ENCODE results near the gene SPATS1. TPM values are rescaled to one million over a fixed set of nuclear protein-coding genes. Genes with fewer than 3 reads are reported as not detected.

Gene SPATS1
- total RNA-seq, 2 experiments from 2014 or later = not detected

DNA sequence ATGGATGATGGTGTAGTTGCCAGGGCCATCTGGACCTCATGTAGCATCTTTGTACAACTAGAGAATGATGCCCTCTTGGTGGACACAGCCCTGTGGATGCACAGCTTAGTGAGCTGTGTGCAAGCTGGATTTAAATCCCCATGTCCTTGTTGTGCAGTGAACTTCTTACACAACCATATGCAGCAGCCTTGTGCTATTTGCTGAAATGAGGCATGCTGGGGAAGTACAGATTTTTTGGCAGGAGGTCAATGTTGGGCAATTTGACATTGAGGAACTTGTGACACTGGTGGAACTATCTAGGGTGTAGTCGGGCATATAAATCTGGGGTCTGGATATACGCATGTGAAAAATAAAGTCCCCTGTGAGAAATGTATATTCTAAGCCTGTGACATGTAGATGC, 39.3 kb downstream of the SPATS1 start:
- Mint-ChIP-seq H3K4me1 (peaks cover 4% of the 10 kb centered on the region), H3K36me3 (no peaks in the 10 kb centered on the region), H3K9me3 (no peaks in the 10 kb centered on the region), H3K4me3 (no peak overlapping the region), H3K27me3 (no peaks in the 10 kb centered on the region), H3K27ac (no peak overlapping the region)
- no peak for DNase-seq

DNA sequence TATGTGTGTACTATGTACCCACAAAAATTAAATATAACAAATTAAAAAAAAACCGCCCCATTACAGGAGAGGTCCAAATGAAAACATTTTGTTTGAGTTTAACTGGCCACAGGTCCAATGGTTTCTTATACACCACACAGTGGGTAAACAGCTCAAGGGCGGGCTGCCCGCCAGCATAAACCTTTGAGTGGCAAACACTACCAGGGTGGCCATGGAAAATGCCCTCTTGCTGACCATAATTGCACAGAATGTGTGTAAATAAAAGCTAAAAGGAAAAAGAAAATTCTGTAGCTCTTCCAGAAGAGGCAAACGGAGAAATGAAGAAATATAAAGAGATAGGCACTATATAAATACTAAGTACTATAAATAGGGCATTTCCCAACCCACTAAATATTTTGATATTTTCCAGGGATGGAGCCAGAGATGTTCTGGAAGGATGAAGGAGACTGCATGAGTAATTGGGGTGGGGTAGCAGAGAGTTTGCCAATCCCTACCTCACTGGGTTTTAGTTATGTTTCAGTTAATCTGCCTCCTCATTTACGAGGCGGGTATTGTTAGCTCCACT, 44.0 kb downstream of the SPATS1 start:
- Mint-ChIP-seq H3K9me3 (no peaks in the 10 kb centered on the region), H3K4me3 (peak overlapping the region; percentile 95), H3K36me3 (peaks cover 24% of the 10 kb centered on the region), H3K4me1 (peaks cover 29% of the 10 kb centered on the region), H3K27ac (peak overlapping the region; percentile 99), H3K27me3 (no peaks in the 10 kb centered on the region)
- no peak for DNase-seq

DNA sequence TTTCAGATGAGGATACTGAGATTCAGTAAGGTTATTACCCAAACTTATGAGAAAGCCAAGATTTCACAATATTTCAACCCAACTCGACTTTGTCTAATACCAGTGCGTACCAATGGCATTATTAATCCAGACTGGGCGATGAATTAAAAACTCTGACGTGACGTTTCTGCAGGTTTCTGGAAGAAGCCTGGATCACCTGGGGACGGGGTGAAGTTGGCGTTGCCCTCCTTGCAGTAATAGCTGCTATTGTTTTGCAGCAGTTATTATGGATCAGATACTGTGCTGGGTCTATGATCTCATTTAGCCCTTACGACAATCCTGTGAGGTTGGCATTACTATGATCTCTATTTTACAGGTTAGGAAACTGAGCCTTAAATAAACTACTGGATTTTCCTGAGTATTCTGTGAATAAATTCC, 44.5 kb downstream of the SPATS1 start:
- peak overlapping the region; percentile 95 for H3K4me3 Mint-ChIP-seq
- no peak for DNase-seq
- H3K36me3 Mint-ChIP-seq = peaks cover 29% of the 10 kb centered on the region
- no peaks in the 10 kb centered on the region for H3K27me3 Mint-ChIP-seq
- H3K27ac Mint-ChIP-seq = peak overlapping the region; percentile 99
- H3K4me1 Mint-ChIP-seq = peaks cover 33% of the 10 kb centered on the region
- no peaks in the 10 kb centered on the region for H3K9me3 Mint-ChIP-seq

DNA sequence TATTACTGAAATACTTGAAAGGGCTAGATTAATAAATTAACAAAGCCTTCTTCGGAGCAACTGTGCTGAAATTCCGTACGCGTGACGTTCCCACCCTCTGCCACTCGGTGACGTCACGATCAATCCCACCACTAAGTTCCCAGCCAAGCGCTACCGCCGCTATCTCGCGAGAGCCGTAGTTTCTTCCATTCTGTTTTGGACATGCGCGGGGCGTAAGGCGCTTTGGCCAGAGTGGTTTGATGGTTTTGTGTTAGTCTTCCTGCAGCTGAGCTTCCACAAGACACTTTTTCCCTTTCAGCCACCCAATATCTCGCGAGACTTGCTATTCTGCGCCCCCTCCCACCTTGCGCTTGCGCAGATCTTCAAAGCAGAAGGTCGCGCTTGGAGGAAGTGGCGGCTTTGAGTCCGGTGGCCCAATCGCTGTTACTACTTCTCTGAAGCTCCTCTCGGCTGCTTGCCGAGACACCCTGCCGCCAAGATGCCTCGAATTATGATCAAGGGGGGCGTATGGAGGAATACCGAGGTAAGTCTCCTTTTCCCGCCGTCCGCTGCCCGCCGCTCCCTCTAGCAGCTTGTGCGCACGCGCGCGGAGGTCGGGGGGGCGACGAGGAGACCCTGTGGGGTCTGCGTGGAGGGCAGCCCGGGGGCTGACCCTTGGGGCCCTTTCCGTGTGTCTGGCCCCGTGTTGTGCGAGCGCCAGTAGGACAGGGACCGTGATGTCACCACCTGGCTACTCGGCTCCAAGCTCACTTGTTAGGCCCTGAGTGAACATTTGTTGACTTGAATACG, 45.1 kb downstream of the SPATS1 start, which contains the start of gene CDC5L:
Gene CDC5L, plus strand, starts transcription at position 361 of the 789 bp plus-strand sequence. Its CDS starts 118 bp downstream, at position 479.
- Mint-ChIP-seq H3K27me3 (no peaks in the 10 kb centered on the region), H3K27ac (peak within 1 kb of the TSS; percentile 99), H3K9me3 (no peaks in the 10 kb centered on the region), H3K4me1 (peaks cover 35% of the 10 kb centered on the region), H3K36me3 (peaks cover 31% of the 10 kb centered on the region), H3K4me3 (peak within 1 kb of the TSS; percentile 95)
- DNase-seq = peak; percentile 93

DNA sequence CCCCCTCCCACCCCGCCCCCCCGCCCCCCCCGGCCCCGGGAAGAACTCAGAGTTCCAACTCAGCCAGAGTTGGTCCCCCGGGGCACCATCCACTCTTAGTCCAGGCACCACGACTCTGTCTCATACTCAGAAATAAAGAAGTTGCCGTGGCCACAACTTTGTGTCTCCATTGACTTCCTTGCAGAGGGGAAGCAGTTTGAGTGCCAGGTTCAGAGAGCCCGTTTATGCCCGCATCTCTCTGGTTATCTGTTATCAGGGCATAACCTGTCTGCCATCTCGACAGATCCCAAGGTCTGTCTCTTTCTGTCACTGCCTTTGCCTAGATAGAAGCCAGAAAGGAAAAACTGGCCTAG, 45.7 kb downstream of the SPATS1 start:
- DNase-seq = no peak
- Mint-ChIP-seq H3K4me1 (peaks cover 35% of the 10 kb centered on the region), H3K27me3 (no peaks in the 10 kb centered on the region), H3K27ac (peak overlapping the region; percentile 99), H3K9me3 (no peaks in the 10 kb centered on the region), H3K36me3 (peaks cover 31% of the 10 kb centered on the region), H3K4me3 (peak overlapping the region; percentile 95)

DNA sequence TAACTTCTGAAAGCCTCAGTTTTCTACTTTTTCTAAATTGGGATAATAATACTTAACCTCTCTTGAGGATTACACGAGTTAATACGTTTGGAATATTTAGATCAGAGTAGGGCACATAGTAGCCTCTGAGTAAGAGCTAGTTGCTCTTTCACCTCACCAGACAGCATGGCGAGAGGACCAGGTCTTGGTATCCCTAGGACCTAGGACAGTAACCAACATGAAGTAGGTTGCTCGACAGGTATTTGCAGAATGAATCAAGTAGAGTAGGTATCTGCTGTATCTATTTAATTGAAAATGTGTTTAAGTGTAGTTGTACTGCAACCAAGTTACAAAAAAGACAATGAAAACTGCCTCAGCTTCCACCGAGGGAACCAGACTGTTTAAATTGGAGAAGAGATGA, 46.4 kb downstream of the SPATS1 start:
- no peak for DNase-seq
- no peaks in the 10 kb centered on the region for H3K9me3 Mint-ChIP-seq
- peak overlapping the region; percentile 95 for H3K4me3 Mint-ChIP-seq
- H3K27me3 Mint-ChIP-seq = no peaks in the 10 kb centered on the region
- peak overlapping the region; percentile 99 for H3K27ac Mint-ChIP-seq
- H3K36me3 Mint-ChIP-seq = peaks cover 35% of the 10 kb centered on the region
- H3K4me1 Mint-ChIP-seq = peaks cover 36% of the 10 kb centered on the region

DNA sequence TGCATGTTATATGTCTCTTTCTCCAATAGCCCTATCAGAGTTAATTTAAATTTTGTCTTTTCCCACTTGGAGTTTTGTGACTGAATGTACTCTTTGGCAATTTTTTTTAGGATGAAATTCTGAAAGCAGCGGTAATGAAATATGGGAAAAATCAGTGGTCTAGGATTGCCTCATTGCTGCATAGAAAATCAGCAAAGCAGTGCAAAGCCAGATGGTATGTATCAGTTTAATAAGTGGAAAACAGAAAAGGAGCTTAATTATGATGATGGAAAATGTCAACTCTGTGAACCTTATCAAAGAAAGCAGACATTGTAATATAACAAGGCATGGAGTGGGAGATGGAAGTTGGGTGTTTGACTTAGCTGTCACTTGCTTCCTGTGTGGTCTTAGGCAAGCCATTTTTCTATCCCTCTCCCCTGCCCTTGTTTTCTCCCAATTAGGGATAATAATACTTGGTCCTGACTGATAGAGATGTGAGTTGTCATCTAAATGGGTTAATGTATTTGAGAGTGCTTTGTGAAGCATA, 47.8 kb downstream of the SPATS1 start:
- H3K4me3 Mint-ChIP-seq = no peak overlapping the region
- no peak for DNase-seq
- peaks cover 38% of the 10 kb centered on the region for H3K4me1 Mint-ChIP-seq
- H3K27me3 Mint-ChIP-seq = no peaks in the 10 kb centered on the region
- no peaks in the 10 kb centered on the region for H3K9me3 Mint-ChIP-seq
- no peak overlapping the region for H3K27ac Mint-ChIP-seq
- H3K36me3 Mint-ChIP-seq = peaks cover 43% of the 10 kb centered on the region

Other genes with a start within 250 kb of the SPATS1 start
- 10 to 100 TPM; 58.5 to 60.8 TPM for gene MRPL14, start 215.2 kb upstream of the SPATS1 start, total RNA-seq
- 10 to 100 TPM; 11.7 to 12.1 TPM for gene TMEM63B, start 215.1 kb upstream of the SPATS1 start, total RNA-seq
- gene CAPN11, start 183.8 kb upstream of the SPATS1 start, total RNA-seq = under 1 TPM; 0.12 to 0.25 TPM
- gene MYMX, start 125.7 kb upstream of the SPATS1 start, total RNA-seq = not detected
- gene SLC29A1, start 119.1 kb upstream of the SPATS1 start, total RNA-seq = 100 to 1,000 TPM in 1 of 2 experiments, 10 to 100 TPM in 1; 92.5 to 102 TPM
- gene HSP90AB1, start 95.5 kb upstream of the SPATS1 start, total RNA-seq = 1,000 to 10,000 TPM; 2,498 to 2,524 TPM
- gene SLC35B2, start 85.1 kb upstream of the SPATS1 start, total RNA-seq = 10 to 100 TPM; 22.8 to 24.9 TPM
- gene NFKBIE, start 77.1 kb upstream of the SPATS1 start, total RNA-seq = 10 to 100 TPM; 22.7 to 24.8 TPM
- gene TMEM151B, start 72.2 kb upstream of the SPATS1 start, total RNA-seq = not detected
- gene AARS2, start 29.3 kb upstream of the SPATS1 start, total RNA-seq = 10 to 100 TPM; 20.5 to 22.0 TPM
- 10 to 100 TPM; 26.9 to 27.7 TPM for gene CDC5L, start 45.1 kb downstream of the SPATS1 start, total RNA-seq